Measurements from ENCODE around the gene PRIMPOL. TPM values are rescaled to one million over a fixed set of nuclear protein-coding genes. Genes with fewer than 3 reads are reported as not detected.
"Not testable (repeated sequence)": the region's sequence is repeated elsewhere in the genome, so short reads cannot be mapped to it uniquely, and the experiment has no call there.

Gene PRIMPOL
- total and polyA plus RNA-seq, 2 of the 4 experiments (the other 2 are of a cell fraction) = 5.6 to 8.8 TPM

DNA sequence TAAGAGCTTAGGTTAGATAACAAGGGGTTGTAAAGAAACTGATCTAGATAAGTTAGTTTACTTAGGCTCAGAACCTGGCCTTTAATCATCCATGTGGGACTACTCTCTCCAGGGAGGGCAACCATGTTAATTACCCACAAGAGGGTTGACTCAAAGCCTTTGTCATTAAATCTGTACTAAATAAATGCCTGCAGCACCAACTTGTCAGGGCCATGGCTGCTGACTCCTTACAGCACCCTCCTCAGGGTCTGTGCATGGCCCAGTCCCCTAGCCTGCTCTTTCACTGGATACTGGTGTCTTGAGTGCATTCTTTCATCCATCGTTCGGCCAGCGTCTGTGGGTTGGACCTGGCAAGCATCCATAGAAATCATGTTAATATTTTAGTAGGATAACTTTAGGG lies 35.0 kb upstream of the PRIMPOL start:
- BruUV-seq (replicated peaks) = no TSS peak
- CTCF ChIA-PET = interaction anchor here (0.6 kb wide), 1 partner anchor 1572 kb away, joined by 4 read pairs; no protein-coding TSS in a partner anchor
- no peak overlapping the region for H3K9ac ChIP-seq (ENCODE audit: low read depth, low read length)
- H4K8ac ChIP-seq (ENCODE audit: low read depth in 2 of 2, low read length in 2 of 2) = no peak overlapping the region
- no peak overlapping the region for H2AFZ ChIP-seq (replicated peaks; ENCODE audit: low read length, poor library complexity)
- no peaks in the 10 kb centered on the region for H3K79me1 ChIP-seq (ENCODE audit: low read depth in 1 of 2, low read length in 2 of 2)
- no peak overlapping the region for H2BK20ac ChIP-seq (ENCODE audit: low read depth, low read length)
- no peak overlapping the region for H2BK15ac ChIP-seq (ENCODE audit: low read depth, low read length)
- H3K36me3 ChIP-seq (ENCODE audit: control insufficient read depth, insufficient read depth, low read length) = no peaks in the 10 kb centered on the region
- no peak overlapping the region for H3K4me3 ChIP-seq (ENCODE audit: insufficient read depth, low read depth, low read length)
- H2AK9ac ChIP-seq (replicated peaks; ENCODE audit: low read depth, low read length, poor library complexity) = no peak overlapping the region
- no peak overlapping the region for H2AK5ac ChIP-seq (ENCODE audit: low read depth, low read length)
- no peak overlapping the region for H2BK120ac ChIP-seq (ENCODE audit: low read depth, low read length)
- no peaks in the 10 kb centered on the region for H3K9me1 ChIP-seq (ENCODE audit: insufficient read depth, low read length)
- peaks cover 2% of the 10 kb centered on the region; the same call in 1 of the 2 replicates for H3K27me3 ChIP-seq (ENCODE audit: control insufficient read depth, insufficient read depth, low read length)
- H3K4me2 ChIP-seq (ENCODE audit: low read depth, low read length) = no peak overlapping the region
- no peak overlapping the region for H3K4ac ChIP-seq (ENCODE audit: low read depth, low read length)
- in situ Hi-C loops (cut with MboI; ENCODE audit: low sequenced_read_pairs) (no loop called here), intact Hi-C loops (cut with micrococcal nuclease) (no loop called here), dilution Hi-C loops (cut with HindIII; ENCODE audit: low sequenced_read_pairs, unreplicated experiment) (no loop called here)
- no peak overlapping the region for H3K14ac ChIP-seq (replicated peaks; ENCODE audit: low read depth, low read length)
- H3K23ac ChIP-seq (ENCODE audit: low read depth, low read length) = no peak overlapping the region
- POLR2A ChIA-PET (ENCODE audit: unreplicated experiment) = no interaction called here
- no peak overlapping the region for H4K5ac ChIP-seq (ENCODE audit: low read depth, low read length)
- DNase-seq (no peak), ATAC-seq (ENCODE audit: low read depth) (no peak)
- no peak overlapping the region for H2BK5ac ChIP-seq (ENCODE audit: low read depth, low read length, poor library complexity, severe bottlenecking)
- no CpG with 5 or more reads among the region's 3 CpGs for WGBS, 2 experiments (ENCODE audit: extremely low coverage in 2 of 2, insufficient read length in 1 of 2)
- no peaks in the 10 kb centered on the region for H3K9me3 ChIP-seq (ENCODE audit: control insufficient read depth, insufficient read depth, low read length)
- H3K4me1 ChIP-seq (ENCODE audit: control insufficient read depth, insufficient read depth, low read length) = 0 out of 2 replicates have a peak, but pooled peaks cover 1% of the 10 kb centered on the region
- no peak overlapping the region for H4K91ac ChIP-seq (ENCODE audit: insufficient read depth, low read depth, low read length)
- TF ChIP-seq MXI1 (IDR thresholded peaks at IDR 0.05; ENCODE audit: borderline replicate concordance, low read depth, low read length) = no peak
- no peak for TF ChIP-seq NFE2L2 (IDR thresholded peaks at IDR 0.05; ENCODE audit: low read depth, low read length)
- no peak for TF ChIP-seq BHLHE40 (IDR thresholded peaks at IDR 0.05; ENCODE audit: low read depth, low read length)
- no peak for TF ChIP-seq SMC3 (IDR thresholded peaks at IDR 0.05; ENCODE audit: low read depth, low read length)
- no peak for TF ChIP-seq FOS (IDR thresholded peaks at IDR 0.05; ENCODE audit: low read depth, low read length)
- TF ChIP-seq MAZ (IDR thresholded peaks at IDR 0.05; ENCODE audit: borderline replicate concordance, low read depth, low read length) = no peak
- H4K20me1 ChIP-seq (ENCODE audit: insufficient read depth, low read length) = no peaks in the 10 kb centered on the region
- H3K27ac ChIP-seq (ENCODE audit: insufficient read depth, low read length) = no peak overlapping the region
- H3K18ac ChIP-seq (ENCODE audit: low read depth, low read length) = no peak overlapping the region
- H3K56ac ChIP-seq (ENCODE audit: extremely low read depth, insufficient read depth, low read length) = no peak overlapping the region

DNA sequence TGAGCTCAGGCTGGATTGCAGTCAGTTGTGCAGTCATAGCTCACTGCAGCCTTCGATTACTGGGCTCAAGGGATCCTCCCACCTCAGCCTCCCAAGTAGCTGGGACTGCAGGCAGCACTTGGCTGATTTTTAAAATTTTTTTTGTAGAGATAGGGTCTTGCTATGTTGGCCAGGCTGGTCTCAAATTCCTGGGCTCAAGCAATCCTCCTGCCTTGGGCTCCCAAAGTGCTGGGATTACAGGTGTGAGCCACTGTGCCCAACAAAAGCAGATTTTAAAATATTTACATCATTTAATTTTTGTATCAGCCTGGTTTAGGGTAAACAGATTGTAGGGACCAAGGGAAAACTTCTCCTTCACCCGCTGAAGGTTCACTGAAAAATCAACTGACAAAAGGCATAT lies 33.4 kb upstream of the PRIMPOL start:
- H2BK15ac ChIP-seq (ENCODE audit: low read depth, low read length); H4K5ac ChIP-seq (ENCODE audit: low read depth, low read length); H3K23ac ChIP-seq (ENCODE audit: low read depth, low read length); H2BK20ac ChIP-seq (ENCODE audit: low read depth, low read length); H3K14ac ChIP-seq (replicated peaks; ENCODE audit: low read depth, low read length); H3K4ac ChIP-seq (ENCODE audit: low read depth, low read length); H2BK5ac ChIP-seq (ENCODE audit: low read depth, low read length, poor library complexity, severe bottlenecking); H3K36me3 ChIP-seq (ENCODE audit: control insufficient read depth, insufficient read depth, low read length); H3K27ac ChIP-seq (ENCODE audit: insufficient read depth, low read length); in situ Hi-C loops (cut with MboI; ENCODE audit: low sequenced_read_pairs); H3K9me1 ChIP-seq (ENCODE audit: insufficient read depth, low read length); dilution Hi-C loops (cut with HindIII; ENCODE audit: low sequenced_read_pairs, unreplicated experiment); H2AK5ac ChIP-seq (ENCODE audit: low read depth, low read length); H3K9me3 ChIP-seq (ENCODE audit: control insufficient read depth, insufficient read depth, low read length); H2AFZ ChIP-seq (replicated peaks; ENCODE audit: low read length, poor library complexity); BruUV-seq (replicated peaks); H4K20me1 ChIP-seq (ENCODE audit: insufficient read depth, low read length); H2AK9ac ChIP-seq (replicated peaks; ENCODE audit: low read depth, low read length, poor library complexity); H3K56ac ChIP-seq (ENCODE audit: extremely low read depth, insufficient read depth, low read length); H3K4me1 ChIP-seq (ENCODE audit: control insufficient read depth, insufficient read depth, low read length); H3K18ac ChIP-seq (ENCODE audit: low read depth, low read length); H3K9ac ChIP-seq (ENCODE audit: low read depth, low read length); ATAC-seq (ENCODE audit: low read depth); H3K79me1 ChIP-seq (ENCODE audit: low read depth in 1 of 2, low read length in 2 of 2); H3K4me3 ChIP-seq (ENCODE audit: insufficient read depth, low read depth, low read length); DNase-seq; H3K4me2 ChIP-seq (ENCODE audit: low read depth, low read length); H3K27me3 ChIP-seq (ENCODE audit: control insufficient read depth, insufficient read depth, low read length); intact Hi-C loops (cut with micrococcal nuclease); H2BK120ac ChIP-seq (ENCODE audit: low read depth, low read length); H4K8ac ChIP-seq (ENCODE audit: low read depth in 2 of 2, low read length in 2 of 2); H4K91ac ChIP-seq (ENCODE audit: insufficient read depth, low read depth, low read length); POLR2A ChIA-PET (ENCODE audit: unreplicated experiment): not testable (repeated sequence)
- CTCF ChIA-PET = interaction anchor here (0.6 kb wide), 1 partner anchor 12 kb away, joined by 4 read pairs; no protein-coding TSS in a partner anchor
- no CpG with 5 or more reads among the region's 2 CpGs for WGBS, 2 experiments (ENCODE audit: extremely low coverage in 2 of 2, insufficient read length in 1 of 2)

Measured in IMR-90 (cell line).